Fibroblast of skin of right biceps (primary cell): ENCODE data around the gene MAPRE2.

Experiments used
- DNase-seq: peaks from one replicate; pipeline ENCODE4 v3.0.0-alpha.2; 2013

MAPRE2 gene

DNA sequence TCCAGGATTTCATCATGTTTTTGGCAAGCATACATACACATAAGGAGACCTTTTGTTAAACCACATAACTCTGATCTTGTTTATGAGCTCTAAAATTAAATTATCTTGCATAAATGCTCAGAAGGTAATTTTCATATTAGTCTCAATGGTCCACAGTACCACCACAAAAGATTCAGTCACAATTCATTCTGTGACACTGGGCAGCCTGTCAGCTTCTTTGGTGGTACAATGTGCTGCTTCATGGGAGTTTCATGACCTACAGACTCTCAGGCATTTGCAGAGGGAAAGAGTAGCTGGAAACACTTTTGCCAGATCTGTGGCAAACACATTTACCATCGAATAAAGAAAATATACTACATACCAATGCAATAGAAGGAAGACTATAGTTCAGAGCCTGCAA is 148.3 kb downstream of the MAPRE2 start:
- DNase-seq = no peak

DNA sequence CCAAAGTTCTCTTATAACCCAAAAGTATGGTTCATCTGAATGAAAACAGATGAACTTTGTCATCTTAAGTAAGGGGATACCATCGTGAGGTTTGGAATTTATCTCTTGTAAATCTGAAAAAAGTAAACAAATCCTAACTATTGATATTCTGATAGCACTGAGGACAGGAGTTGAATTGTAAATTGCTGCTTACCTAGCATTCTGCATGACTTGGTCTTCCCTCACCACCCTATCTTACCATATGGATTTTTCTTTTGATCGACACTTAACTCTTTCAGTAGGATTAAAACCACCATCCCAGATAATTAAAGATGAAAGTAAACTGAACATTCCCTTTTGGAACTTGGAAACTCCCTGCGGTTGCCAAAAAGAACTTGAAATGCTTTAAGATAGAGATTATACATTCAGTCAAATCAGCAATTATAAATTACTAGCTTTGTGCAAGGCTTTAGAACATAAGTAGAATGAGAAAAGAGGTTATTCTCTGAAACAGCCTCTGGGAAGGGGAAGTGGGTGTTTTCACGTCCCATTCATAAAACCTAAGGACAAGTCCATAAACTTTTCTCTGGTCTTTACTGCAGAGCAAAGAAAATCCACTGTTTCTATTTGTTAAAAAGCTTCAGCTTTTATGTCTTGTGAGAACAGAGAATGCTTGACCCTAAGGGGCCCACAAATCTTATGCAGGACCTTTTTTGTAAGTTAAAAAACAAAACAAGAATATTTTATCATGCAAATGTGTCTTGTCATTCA is 149.9 kb downstream of the MAPRE2 start:
- no peak for DNase-seq

DNA sequence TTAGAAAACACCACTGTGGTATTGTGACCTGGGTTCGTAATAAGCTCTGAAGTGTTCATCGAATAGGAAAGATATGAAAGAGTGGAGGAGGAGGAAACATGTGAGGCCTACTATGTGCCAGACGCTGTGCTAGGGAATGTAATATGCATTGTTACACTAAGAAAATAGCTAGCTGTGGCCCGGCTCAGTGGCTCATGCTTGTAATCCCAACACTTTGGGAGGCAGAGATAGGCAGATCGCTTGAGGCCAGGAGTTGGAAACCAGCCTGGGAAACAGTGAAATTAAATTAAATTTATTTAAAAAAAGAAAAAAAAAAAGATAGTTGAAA is 150.4 kb downstream of the MAPRE2 start:
- no peak for DNase-seq

DNA sequence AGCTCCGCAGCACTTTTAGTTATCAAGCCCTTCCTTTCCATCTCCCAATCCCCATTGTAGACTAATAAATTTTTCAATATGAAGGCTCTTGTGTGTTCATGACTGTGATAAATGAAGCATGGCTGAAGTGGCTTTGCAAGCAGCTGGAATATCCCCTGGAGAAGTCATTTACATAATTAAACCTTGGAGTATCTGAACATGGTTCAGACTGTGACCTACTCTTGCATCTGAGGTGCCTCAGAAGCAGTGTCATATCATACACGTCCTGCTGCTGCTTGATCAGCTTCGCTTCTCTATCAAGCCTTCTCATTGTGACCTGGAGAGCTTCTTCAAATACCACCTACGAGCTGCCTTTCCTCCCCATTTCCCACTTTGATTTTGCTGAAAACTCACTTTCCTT is 151.2 kb downstream of the MAPRE2 start:
- DNase-seq = no peak
